ENCODE measurements around the gene PPM1J. TPM values are rescaled to one million over a fixed set of nuclear protein-coding genes. Genes with fewer than 3 reads are reported as not detected.

PPM1J gene
- total RNA-seq, 2 donors from 2014 or later: 2.3 to 2.7 TPM

DNA sequence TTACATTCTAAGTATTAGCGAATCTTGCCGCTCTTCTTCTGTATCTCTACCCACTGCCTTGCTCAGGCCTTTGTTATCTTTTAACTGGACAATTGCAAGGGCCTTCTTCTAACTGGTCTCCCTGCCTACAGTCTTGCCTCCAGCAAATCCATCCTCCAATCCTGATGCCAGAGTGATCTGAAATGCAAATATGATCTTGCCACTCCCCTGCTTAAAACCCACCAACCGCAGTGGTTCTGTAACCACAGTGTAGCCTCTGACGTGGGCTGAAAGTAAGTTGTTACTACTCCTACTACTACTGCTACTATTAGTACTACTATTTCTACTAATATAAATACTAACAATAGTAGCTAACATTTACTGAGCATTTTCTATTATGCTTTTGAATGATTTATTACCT lies 28.3 kb downstream of the PPM1J start:
- no peaks in the 10 kb centered on the region for H3K9me3 ChIP-seq
- H3K36me3 ChIP-seq: peaks cover 11% of the 10 kb centered on the region
- H3K27me3 ChIP-seq (replicated peaks; ENCODE audit: insufficient read depth): no peaks in the 10 kb centered on the region
- H3K4me3 ChIP-seq: no peak overlapping the region
- TF ChIP-seq, protein P1, sequence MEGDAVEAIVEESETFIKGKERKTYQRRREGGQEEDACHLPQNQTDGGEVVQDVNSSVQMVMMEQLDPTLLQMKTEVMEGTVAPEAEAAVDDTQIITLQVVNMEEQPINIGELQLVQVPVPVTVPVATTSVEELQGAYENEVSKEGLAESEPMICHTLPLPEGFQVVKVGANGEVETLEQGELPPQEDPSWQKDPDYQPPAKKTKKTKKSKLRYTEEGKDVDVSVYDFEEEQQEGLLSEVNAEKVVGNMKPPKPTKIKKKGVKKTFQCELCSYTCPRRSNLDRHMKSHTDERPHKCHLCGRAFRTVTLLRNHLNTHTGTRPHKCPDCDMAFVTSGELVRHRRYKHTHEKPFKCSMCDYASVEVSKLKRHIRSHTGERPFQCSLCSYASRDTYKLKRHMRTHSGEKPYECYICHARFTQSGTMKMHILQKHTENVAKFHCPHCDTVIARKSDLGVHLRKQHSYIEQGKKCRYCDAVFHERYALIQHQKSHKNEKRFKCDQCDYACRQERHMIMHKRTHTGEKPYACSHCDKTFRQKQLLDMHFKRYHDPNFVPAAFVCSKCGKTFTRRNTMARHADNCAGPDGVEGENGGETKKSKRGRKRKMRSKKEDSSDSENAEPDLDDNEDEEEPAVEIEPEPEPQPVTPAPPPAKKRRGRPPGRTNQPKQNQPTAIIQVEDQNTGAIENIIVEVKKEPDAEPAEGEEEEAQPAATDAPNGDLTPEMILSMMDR (IDR thresholded peaks at IDR 0.05): no peak
- ATAC-seq (ENCODE audit: insufficient number of reproducible peaks, low FRiP score, low read depth) (no peak), DNase-seq (ENCODE audit: low spot score) (no peak)
- H3K27ac ChIP-seq: no peak overlapping the region
- H3K4me1 ChIP-seq (ENCODE audit: control insufficient read depth in 1 of 2, low read depth in 2 of 2): no peaks in the 10 kb centered on the region

DNA sequence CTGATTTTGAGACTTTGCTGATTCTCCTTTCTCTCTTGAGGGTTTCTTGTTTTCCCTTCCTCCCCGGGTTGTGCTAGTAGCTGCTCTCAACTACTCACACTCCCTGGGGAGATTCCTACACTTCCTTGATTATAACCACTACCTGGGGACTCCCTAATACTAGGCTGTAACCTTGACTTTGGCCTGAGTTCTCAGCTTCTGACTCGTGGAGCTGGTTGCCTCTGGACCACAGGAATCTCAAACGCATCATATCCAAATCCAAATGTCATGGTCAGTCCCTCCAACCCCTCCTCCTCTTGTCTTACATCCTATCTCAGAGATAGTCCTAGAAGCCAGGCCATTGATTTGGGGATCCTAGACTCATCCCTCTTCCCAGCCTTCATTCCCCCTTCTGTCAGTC lies 28.7 kb downstream of the PPM1J start:
- DNase-seq (ENCODE audit: low spot score) (no peak), ATAC-seq (ENCODE audit: insufficient number of reproducible peaks, low FRiP score, low read depth) (no peak)
- H3K27me3 ChIP-seq (replicated peaks; ENCODE audit: insufficient read depth): no peaks in the 10 kb centered on the region
- no peak overlapping the region for H3K4me3 ChIP-seq
- TF ChIP-seq, protein P1 (IDR thresholded peaks at IDR 0.05): no peak
- H3K4me1 ChIP-seq (ENCODE audit: control insufficient read depth in 1 of 2, low read depth in 2 of 2): no peaks in the 10 kb centered on the region
- no peaks in the 10 kb centered on the region for H3K9me3 ChIP-seq
- peaks cover 8% of the 10 kb centered on the region for H3K36me3 ChIP-seq
- H3K27ac ChIP-seq: no peak overlapping the region

DNA sequence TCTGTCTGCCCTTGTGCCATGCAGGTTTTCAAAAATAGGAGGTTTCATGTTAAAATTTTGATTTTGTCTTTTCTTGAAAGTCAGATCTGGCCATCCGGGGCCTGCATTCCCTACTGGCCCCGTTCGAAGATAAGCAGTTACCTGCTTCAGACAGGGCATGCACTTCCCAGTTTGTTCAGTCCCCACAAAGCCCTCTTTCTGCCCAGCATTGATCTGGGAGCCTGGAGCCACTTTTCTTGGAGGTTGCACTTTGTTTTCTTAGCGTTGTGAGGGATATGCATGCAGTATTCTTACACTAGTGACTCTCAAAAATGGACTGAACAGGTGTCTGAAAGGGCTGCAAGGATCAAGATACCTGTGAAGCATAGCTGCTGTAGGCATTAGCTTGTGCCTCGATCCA lies 29.2 kb downstream of the PPM1J start:
- Histone ChIP-seq H3K36me3 (peaks cover 8% of the 10 kb centered on the region), H3K4me3 (no peak overlapping the region), H3K9me3 (no peaks in the 10 kb centered on the region), H3K4me1 (ENCODE audit: control insufficient read depth in 1 of 2, low read depth in 2 of 2) (no peaks in the 10 kb centered on the region), H3K27me3 (replicated peaks; ENCODE audit: insufficient read depth) (no peaks in the 10 kb centered on the region), H3K27ac (no peak overlapping the region)
- ATAC-seq (ENCODE audit: insufficient number of reproducible peaks, low FRiP score, low read depth) (no peak), DNase-seq (ENCODE audit: low spot score) (no peak)
- TF ChIP-seq, protein P1 (IDR thresholded peaks at IDR 0.05): no peak

DNA sequence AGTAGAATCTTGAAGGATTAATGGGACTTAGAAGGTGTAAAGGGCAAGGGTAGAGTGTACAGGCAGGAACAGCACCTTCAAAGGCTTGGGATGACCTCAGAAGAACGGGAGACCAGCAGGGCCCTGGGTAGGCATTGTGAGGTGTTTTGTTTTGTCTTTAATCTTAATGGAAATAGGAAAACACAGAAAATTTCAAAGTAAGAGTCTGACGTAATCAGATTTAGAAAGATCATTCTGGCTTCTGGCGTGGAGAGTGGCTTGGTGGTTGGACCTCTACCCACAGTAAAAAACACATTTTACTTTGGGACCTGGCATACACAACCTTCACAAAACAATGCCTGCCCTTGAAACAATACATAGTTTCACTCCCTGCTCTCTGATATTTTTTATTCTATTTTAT lies 36.5 kb downstream of the PPM1J start:
- Histone ChIP-seq H3K4me1 (ENCODE audit: control insufficient read depth in 1 of 2, low read depth in 2 of 2) (peaks cover 7 to 19% of the 10 kb centered on the region in 2 donors), H3K27ac (no peak overlapping the region), H3K27me3 (replicated peaks; ENCODE audit: insufficient read depth) (no peaks in the 10 kb centered on the region), H3K36me3 (no peaks in the 10 kb centered on the region), H3K9me3 (no peaks in the 10 kb centered on the region), H3K4me3 (no peak overlapping the region)
- TF ChIP-seq, protein P1 (IDR thresholded peaks at IDR 0.05): no peak
- DNase-seq (ENCODE audit: low spot score) (no peak), ATAC-seq (ENCODE audit: insufficient number of reproducible peaks, low FRiP score, low read depth) (no peak)

DNA sequence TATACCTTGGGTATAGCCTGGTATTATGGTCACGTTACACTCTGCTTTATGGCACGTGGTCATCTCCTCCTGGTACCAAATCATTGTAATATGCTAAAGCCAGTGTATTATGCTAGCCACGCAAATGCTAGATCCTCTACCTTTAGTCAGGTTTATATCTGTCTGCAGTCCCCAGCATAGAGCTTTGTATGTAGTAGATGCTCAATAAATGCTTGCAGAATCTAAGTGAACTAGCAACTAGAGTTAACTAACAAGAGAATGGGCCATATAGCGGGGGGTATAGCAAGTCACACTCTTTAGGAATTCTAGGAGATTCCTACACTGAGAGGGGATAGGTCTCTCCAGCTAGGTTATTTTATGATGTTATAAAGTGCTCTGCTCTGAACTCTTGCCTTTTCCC lies 37.6 kb downstream of the PPM1J start:
- DNase-seq (ENCODE audit: low spot score) (no peak), ATAC-seq (ENCODE audit: insufficient number of reproducible peaks, low FRiP score, low read depth) (no peak)
- no peak overlapping the region for H3K4me3 ChIP-seq
- H3K27ac ChIP-seq: no peak overlapping the region
- H3K27me3 ChIP-seq (replicated peaks; ENCODE audit: insufficient read depth): no peaks in the 10 kb centered on the region
- H3K36me3 ChIP-seq: no peaks in the 10 kb centered on the region
- peaks cover 11 to 24% of the 10 kb centered on the region in 2 donors for H3K4me1 ChIP-seq (ENCODE audit: control insufficient read depth in 1 of 2, low read depth in 2 of 2)
- H3K9me3 ChIP-seq: no peaks in the 10 kb centered on the region
- TF ChIP-seq, protein P1 (IDR thresholded peaks at IDR 0.05): no peak

Measured in thoracic aorta (tissue), 2 donors.